Measurements from ENCODE around the gene MAPKAP1.
A peak's percentile ranks its signal among the peaks of the same experiment; 100 is the strongest.

MAPKAP1 gene

GRCh38 chr9:125681657-125682056 lies 25.4 kb downstream of the MAPKAP1 start:
- in situ Hi-C loops (cut with MboI; ENCODE audit: low pct_unique_long_range_greater_than_20kb, low sequenced_read_pairs): no loop called here

DNA sequence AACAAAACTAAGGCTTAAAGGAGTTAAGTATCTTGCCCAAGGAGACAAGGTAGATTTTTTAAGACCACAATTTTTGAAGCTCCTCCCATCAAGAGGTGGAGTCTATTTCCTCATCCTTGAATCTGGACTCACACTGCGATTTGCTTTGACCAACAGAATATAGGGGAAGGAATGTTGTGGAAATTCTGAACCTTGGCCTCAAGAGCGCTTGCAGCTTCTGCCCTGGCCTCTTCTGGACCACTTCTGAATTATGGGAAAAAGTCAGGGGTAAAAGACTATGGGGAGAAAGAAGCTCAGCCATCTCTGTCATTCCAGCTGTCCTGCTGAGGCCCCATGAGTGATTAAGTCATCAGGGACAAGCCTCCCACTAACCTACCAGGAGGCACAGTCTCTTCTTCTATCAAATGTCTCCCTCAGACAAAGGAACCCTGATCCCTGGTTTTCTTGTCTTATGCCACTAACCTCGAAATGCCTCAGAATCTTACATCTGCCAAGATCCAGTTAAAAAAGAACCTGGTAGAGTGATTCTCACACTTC lies 25.9 kb downstream of the MAPKAP1 start:
- DNase-seq: no peak
- in situ Hi-C loops (cut with MboI; ENCODE audit: low pct_unique_long_range_greater_than_20kb, low sequenced_read_pairs): no loop called here

More at GRCh38 chr9:125681657-125682056, 25.4 kb downstream of the MAPKAP1 start:
- DNase-seq: no peak

- no peak for DNase-seq
- in situ Hi-C loops (cut with MboI; ENCODE audit: low pct_unique_long_range_greater_than_20kb, low sequenced_read_pairs): no loop called here
These were observed 26.6 kb downstream of the MAPKAP1 start for GRCh38 chr9:125680445-125680844.

DNA sequence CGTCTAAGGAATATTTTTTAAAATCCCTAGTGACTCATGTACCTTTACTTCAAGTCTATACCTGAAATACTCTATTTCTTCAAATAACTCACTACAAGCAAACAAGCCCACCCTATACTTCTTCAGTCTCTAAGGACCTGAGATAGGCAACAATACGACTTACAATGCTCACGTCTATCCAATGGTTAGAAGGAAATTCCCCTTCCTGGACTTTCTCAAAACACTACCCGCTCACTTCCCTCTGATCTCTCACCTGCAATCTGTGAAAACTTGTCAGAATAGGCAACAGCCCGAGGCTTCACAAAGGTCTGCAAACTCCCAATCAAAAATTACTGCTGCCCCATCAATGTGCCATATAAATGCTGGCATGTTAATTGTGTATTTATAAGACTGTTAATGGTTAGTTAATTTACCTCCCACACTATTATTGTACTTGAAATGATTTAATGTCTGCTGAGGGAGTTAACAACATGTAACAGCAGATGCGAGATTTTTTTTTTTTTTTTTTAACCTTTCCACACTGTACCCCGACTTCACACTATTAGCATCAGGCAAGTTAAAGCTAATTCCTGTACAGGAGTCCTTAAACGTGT lies 27.3 kb downstream of the MAPKAP1 start:
- in situ Hi-C loops (cut with MboI; ENCODE audit: low pct_unique_long_range_greater_than_20kb, low sequenced_read_pairs): no loop called here
- DNase-seq: no peak

DNA sequence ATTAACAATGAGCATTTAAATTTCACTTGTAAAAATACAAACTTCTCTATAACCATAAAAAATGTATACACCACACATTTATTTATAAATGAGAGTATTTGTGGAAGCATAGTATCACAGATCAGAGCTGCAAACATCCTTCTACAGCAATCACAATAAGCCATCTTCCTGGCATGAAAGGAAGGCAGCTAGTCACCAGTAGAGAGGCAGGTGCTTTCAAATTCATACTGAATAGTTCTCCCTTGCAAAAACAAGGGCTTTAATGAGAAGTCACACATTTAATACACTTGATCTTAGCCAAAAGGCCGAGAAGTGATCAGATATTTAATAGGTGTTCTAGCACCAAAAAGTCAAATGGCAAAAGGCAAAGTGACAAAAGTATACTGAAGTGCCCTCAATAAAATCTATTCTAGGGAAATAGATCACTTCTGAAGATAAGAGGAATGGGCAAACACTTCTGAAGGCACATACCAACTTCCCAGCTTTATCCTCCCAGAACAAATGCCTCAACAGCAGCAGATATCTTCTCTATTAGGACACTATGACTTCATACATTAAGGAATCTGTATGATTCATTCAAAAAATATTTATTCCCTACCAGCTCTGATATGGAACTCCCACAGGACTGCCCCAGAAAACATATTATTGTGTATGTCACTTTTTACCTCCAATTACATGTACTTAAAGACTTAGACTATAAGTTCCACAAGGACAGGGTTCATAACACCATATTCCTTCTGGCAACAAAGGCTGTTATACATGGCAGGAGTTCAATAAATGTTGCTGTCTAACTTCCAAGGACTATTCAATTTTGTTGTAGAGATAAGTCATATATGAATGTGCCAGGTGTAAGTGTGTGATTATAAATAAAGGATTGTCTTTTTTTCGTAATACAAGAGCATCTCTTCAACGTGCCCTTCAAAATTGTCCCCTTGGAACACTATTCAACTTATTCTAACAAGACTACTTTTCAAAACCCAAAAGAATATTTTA lies 31.7 kb downstream of the MAPKAP1 start:
- in situ Hi-C loops (cut with MboI; ENCODE audit: low pct_unique_long_range_greater_than_20kb, low sequenced_read_pairs): no loop called here
- no peak for DNase-seq

DNA sequence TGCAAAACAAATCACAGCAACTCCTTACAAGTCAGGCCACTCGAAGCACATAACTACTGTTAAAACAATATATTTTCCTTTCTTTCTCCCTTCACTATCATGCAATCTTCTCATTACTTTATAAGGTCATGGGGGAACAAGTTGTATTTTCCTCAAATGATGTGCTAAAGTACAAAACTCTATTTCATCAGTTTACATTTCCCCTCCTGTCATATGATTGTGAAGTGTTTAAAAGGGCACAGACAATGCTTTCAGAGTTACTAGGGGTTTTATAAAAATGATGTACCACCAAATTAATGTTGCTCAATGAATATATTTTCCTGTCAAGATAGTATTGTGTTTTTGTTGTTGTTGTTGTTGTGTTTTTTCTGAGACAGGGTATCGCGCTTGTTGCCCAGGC lies 34.1 kb downstream of the MAPKAP1 start:
- no peak for DNase-seq
- in situ Hi-C loops (cut with MboI; ENCODE audit: low pct_unique_long_range_greater_than_20kb, low sequenced_read_pairs): no loop called here

DNA sequence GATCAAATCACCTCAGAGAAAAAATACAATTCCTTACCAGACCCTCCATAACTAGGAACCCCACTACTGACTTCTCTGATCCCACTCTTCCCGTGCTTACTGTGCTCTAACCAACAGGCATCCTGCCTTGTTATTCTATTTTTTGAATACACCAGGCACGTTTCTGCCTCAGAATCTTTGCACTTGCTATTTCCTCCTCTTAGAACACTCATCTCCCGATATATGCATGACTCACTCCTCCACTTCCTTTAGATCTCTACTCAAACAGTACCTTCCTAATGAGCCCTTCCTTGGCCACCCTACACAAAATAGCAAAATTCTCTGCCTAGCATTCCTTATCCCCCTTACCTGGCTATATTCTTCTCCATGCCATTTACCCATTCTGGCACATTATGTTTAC lies 43.9 kb downstream of the MAPKAP1 start:
- peak; percentile 42 for DNase-seq

DNA sequence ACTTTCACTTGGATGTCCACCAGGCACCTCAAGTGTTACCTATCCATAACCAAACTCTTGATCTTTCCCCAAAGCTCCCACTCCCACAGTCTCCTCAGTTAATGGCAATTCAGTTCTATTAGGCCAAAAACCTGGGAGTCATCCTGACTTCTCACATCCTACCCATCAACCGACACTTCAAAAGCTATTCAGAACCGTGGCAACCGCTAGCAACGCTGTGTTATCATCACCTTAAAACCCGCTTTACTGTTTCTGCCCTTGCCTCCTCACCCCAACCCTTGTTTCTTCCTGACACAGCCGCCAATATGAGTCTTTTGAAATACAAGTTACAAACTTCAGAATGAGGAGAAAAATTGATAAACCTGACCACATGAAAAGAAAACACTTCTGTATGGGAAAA lies 46.5 kb downstream of the MAPKAP1 start:
- in situ Hi-C loops (cut with MboI; ENCODE audit: low pct_unique_long_range_greater_than_20kb, low sequenced_read_pairs): no loop called here
- no peak for DNase-seq

More for the DNA sequence above, 43.9 kb downstream of the MAPKAP1 start:
- in situ Hi-C loops (cut with MboI; ENCODE audit: low pct_unique_long_range_greater_than_20kb, low sequenced_read_pairs): no loop called here

DNA sequence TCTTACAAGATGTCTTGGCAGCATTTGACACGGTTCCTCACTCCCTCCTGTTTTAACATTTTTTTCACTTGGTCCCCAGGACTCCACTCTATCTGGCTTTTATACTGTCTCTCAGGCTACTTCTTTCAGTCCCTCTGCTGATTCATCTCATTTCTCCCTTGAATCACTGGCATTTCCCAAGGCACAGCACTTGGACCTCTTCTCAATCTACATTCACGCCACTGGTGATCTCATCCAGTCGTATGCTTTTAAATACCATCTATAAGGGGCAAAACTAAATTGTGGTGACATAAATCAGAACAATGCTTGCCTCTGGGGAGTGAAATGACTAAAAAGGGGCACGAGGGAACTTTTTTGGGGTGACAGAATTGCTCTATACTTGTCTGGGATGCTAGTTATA lies 47.1 kb downstream of the MAPKAP1 start:
- no peak for DNase-seq
- in situ Hi-C loops (cut with MboI; ENCODE audit: low pct_unique_long_range_greater_than_20kb, low sequenced_read_pairs): no loop called here

- in situ Hi-C loops (cut with MboI; ENCODE audit: low pct_unique_long_range_greater_than_20kb, low sequenced_read_pairs): no loop called here
- no peak for DNase-seq
These were observed 47.7 kb downstream of the MAPKAP1 start for GRCh38 chr9:125659201-125659840.

DNA sequence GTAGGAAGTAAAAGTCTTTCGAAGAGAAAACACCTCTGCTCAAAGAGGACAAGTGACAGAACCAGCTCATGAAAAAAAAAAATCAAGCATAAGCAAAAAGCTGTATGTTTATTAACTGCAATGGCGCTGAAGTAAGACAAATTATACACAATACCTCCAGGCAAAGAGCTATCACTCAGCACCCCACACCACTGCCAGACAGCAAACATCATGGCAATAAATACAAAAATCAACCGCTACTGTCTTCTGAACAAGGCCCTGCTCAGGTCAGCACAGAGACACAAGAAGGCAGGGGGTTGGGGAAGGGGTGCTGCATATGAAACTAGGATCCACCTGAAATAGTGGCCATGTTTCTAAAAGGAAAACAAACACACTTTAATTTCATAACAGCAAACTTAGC lies 50.4 kb downstream of the MAPKAP1 start:
- in situ Hi-C loops (cut with MboI; ENCODE audit: low pct_unique_long_range_greater_than_20kb, low sequenced_read_pairs): no loop called here
- DNase-seq: no peak

- no peak for DNase-seq
- in situ Hi-C loops (cut with MboI; ENCODE audit: low pct_unique_long_range_greater_than_20kb, low sequenced_read_pairs): no loop called here
These were observed 51.2 kb downstream of the MAPKAP1 start for GRCh38 chr9:125655691-125656410.

DNA sequence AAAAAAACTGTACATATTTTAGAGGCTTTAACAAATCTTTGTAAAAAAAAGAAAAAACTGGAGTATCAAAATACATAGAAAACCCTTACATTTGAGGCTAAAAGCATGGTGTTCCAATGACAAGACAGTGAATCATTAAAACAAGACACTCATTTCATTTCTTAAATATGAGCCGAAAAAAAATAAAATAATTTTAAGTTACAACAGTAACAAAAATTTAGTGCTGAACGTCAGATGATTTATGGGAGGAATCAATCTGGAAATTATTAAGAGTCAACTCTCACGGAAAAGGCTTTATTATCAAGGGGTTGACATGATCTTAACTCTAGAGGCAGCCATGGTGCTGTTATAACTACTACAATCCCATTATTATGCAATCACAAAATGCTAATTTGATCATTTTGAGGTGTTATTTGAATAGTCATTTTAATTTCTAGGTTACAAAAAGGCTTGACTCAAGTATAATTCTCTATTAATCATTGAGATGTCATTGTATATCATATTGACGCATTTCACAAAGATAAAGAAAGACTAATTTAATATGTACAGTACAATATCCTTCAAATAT lies 51.9 kb downstream of the MAPKAP1 start:
- DNase-seq: no peak
- in situ Hi-C loops (cut with MboI; ENCODE audit: low pct_unique_long_range_greater_than_20kb, low sequenced_read_pairs): no loop called here

GRCh38 chr9:125654121-125654520 lies 52.9 kb downstream of the MAPKAP1 start:
- in situ Hi-C loops (cut with MboI; ENCODE audit: low pct_unique_long_range_greater_than_20kb, low sequenced_read_pairs): no loop called here
- no peak for DNase-seq

GRCh38 chr9:125653325-125653724 lies 53.7 kb downstream of the MAPKAP1 start:
- in situ Hi-C loops (cut with MboI; ENCODE audit: low pct_unique_long_range_greater_than_20kb, low sequenced_read_pairs): no loop called here

GRCh38 chr9:125652759-125653158 lies 54.2 kb downstream of the MAPKAP1 start:
- in situ Hi-C loops (cut with MboI; ENCODE audit: low pct_unique_long_range_greater_than_20kb, low sequenced_read_pairs): no loop called here
- DNase-seq: no peak

More at GRCh38 chr9:125653325-125653724, 53.7 kb downstream of the MAPKAP1 start:
- DNase-seq: no peak

DNA sequence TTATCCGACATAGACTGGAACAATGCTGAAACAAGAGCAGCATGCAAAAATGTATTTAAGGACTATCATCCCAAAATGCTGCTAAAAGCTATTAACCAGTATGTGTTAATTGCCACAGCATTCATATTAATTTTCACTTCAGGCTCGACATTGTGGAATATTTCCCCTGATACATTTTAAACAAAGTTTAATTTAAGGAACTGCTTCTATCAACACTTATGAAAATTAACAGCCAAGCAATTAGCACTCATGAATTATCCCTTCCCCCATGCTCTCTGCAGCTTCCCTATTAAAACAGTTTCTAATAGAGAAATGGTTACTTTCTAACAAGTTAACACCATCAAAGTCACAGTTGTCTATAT lies 54.8 kb downstream of the MAPKAP1 start:
- in situ Hi-C loops (cut with MboI; ENCODE audit: low pct_unique_long_range_greater_than_20kb, low sequenced_read_pairs): no loop called here
- no peak for DNase-seq

DNA sequence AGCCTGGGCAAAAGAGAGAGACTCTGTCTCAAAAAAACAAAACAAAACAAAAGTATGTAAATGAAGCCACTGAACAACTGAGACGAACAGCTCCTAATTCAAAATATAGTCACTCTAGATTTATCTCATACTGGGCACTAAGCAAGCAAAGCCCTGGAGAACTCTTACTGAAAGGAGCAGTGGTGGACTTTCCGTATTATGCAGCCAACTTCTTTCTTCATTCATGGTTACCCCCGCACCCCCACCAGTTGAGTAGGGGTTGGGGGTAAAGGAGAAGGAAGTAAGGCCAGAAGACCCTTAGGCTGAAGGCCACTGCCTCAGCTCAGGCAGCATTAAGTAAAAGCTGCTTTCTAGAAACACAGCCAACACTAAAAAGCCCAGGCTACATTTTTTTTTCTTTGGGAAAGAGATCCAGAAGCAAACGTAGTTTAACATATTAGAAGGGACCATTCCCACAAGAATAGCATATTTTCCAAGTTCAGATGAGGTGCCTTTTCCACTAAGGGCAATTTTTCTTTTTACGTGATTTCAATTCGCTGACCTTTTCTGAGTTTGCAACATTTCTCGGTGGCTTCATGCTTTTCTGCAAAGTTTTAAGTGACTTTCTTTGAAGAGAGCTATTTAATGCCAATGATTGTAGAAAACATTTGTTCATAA lies 55.3 kb downstream of the MAPKAP1 start:
- DNase-seq: no peak
- in situ Hi-C loops (cut with MboI; ENCODE audit: low pct_unique_long_range_greater_than_20kb, low sequenced_read_pairs): no loop called here
